GM18505 (cell line): Measurements from ENCODE around the gene HSD17B8.

Experiments
- ATAC-seq: cut with Tn5 transposase; IDR thresholded peaks from one replicate; pipeline ENCODE4 v1.9.1; 2021; ENCODE audit not compliant: unreplicated experiment
- POLR2A ChIP-seq: IDR thresholded peaks from 4 replicates; pipeline ENCODE4 v1.6.1; 2011; ENCODE audit warnings: borderline replicate concordance; ENCODE audit not compliant: insufficient read depth, insufficient read length; ENCODE audit errors: extremely low read depth

The HSD17B8 gene

GRCh38 chr6:33200219-33201146 lies 4.0 kb upstream of the HSD17B8 start, which contains the start of the genes RXRB and SLC39A7:
TSS of gene RXRB (minus strand) at chr6:33200665. CDS start at chr6:33200476, 189 bp downstream.
TSS of gene SLC39A7 (plus strand) at chr6:33200867. CDS start at chr6:33201246, 379 bp downstream.
- ATAC-seq = peak; percentile 46
- TF ChIP-seq POLR2A = peak; percentile 90

DNA sequence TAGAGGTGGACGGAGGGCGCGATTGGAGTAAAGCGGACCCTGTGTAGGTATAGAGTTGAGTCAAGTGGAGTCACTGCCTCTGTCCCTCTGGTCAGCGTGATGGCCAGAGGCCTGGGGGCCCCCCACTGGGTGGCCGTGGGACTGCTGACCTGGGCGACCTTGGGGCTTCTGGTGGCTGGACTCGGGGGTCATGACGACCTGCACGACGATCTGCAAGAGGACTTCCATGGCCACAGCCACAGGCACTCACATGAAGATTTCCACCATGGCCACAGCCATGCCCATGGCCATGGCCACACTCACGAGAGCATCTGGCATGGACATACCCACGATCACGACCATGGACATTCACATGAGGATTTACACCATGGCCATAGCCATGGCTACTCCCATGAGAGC lies 3.3 kb upstream of the HSD17B8 start:
- no peak for ATAC-seq
- TF ChIP-seq POLR2A = no peak

DNA sequence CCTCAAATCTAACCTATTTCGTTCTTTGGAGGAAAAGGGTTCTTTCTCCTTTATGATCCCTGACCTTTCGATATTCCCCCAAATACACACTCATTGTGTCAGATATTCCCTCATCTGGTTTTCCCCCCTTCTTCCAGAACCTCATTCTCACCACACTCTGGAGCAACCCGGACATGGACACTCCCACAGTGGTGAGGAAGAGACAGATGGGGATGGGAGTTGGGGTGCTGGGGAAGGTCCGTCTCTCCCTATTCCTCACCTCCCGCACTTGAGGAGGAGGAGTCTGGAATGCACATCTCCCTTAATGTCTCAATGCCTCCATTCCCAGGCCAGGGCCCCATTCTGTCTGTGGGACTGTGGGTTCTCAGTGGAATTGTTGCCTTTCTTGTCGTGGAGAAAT lies 2.5 kb upstream of the HSD17B8 start:
- ATAC-seq = no peak
- no peak for TF ChIP-seq POLR2A

- ATAC-seq = no peak
- TF ChIP-seq POLR2A = no peak
These were observed 1.7 kb upstream of the HSD17B8 start for GRCh38 chr6:33202799-33203198.

DNA sequence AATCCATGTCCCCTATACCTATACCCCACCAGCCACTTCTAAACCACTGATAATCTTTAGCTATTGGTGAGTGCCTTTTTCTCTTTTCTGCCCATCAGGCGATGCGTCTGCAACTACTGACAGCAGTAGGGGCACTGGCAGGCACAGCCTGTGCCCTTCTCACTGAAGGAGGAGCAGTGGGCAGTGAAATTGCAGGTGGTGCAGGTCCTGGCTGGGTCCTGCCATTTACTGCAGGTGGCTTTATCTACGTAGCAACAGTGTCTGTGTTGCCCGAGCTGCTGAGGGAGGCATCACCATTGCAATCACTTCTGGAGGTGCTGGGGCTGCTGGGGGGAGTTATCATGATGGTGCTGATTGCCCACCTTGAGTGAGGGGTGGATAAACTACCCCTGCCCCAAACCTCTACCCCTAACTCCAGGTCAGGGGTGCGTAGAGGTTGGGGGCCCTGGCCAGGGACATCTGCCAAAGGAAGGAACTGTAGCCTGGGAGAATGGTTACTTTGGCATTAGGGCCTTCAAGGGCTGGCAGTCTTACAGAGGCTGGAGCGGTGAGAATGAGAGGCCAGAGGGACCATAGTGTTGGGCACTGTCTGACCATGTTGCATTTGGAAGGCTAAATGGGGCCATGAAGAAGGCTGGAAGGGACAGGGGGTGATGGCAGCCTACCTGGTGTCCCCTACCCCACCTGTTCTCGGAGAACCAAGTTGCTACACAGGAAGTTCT lies 851 bp upstream of the HSD17B8 start:
- ATAC-seq = no peak
- TF ChIP-seq POLR2A = no peak

GRCh38 chr6:33204165-33204414 lies 365 bp upstream of the HSD17B8 start:
- ATAC-seq = no peak
- TF ChIP-seq POLR2A = no peak

DNA sequence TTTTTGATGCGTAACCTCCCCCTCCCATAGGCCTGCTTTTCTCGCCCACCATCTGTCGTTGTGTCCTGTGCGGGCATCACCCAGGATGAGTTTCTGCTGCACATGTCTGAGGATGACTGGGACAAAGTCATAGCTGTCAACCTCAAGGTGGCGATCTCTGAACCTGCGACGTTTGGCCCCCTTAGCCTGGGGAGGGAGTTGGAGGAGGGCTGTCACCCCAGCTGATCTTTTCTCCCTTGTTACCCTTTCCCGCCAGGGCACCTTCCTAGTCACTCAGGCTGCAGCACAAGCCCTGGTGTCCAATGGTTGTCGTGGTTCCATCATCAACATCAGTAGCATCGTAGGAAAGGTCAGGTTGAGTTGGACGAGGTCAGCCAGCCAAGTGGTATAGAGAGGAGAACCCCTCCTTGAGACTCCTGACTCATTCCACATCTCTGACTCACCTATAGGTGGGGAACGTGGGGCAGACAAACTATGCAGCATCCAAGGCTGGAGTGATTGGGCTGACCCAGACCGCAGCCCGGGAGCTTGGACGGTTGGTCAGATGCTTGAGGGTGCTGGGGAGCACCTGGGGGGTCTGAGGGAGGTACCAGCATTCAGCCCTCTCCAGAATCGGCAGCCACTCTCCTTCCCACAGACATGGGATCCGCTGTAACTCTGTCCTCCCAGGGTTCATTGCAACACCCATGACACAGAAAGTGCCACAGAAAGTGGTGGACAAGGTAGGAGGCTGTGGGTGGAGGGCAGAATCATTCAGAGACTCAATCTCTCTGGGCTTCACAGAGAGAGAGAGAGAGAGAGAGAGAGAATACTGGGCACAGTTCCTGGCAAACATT lies 954 bp downstream of the HSD17B8 start:
- no peak for ATAC-seq
- TF ChIP-seq POLR2A = no peak

DNA sequence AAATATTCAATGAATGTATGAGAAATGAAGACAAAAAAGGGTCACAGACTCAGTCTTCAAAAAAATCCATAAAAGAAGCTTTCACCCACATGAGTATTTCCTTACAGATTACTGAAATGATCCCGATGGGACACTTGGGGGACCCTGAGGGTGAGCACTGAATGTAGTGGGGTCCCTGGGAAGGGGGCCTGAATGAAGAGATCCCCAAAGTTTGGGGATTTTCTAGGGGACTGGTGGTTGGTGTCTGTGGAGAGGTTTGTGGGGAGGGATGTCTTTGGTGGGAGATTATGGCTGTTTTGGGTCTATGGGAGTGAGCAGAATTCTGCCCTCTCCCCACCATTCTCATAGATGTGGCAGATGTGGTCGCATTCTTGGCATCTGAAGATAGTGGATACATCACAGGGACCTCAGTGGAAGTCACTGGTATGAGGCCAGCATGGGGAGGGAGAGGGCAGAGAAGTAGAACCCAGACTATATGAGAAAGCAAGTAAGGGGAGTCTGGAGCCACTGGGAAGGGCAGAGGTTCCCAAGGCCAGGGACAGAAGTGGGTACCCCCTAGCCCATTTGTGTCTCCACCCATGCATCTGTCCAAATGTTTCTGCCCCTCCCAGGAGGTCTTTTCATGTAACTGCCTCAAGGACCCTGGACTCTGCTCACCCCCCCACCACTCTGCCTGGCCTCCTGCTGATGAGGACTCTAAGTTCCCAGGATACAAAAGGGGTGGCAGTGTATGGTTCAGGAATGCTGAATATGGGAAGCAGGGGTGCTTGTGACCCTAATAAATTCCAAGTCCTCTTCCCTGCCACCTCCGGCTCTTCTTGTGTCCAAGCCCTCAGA lies 1.8 kb downstream of the HSD17B8 start:
- TF ChIP-seq POLR2A = no peak
- no peak for ATAC-seq

GRCh38 chr6:33206864-33207551 lies 2.6 kb downstream of the HSD17B8 start:
- TF ChIP-seq POLR2A = no peak
- ATAC-seq = no peak

DNA sequence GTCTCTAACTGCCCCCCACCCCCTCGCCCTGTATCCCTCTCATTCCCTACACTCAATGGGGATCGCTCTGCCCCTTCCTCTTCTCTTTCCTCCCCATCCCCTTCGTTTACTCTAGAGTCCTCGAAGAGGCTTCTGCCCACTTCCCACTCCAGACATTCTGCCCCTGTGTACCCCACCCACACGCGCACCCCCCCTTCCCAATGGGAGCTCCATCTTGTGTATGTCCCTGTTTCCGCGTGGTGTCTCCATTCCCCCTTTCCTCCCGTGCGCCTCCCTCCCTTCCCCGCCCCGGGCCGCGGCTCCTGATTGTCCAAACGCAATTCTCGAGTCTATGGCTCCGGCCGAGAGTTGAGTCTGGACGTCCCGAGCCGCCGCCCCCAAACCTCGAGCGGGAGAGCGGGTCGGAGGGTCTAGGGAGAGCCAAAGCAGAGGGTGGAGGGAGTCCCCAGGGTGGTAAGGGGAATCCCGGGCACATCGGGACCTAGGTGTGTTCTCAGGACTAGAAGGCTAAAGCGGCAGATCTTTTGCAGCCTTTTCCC lies 3.2 kb downstream of the HSD17B8 start:
- no peak for ATAC-seq

GRCh38 chr6:33208091-33208967 lies 3.9 kb downstream of the HSD17B8 start, which contains the start of gene RING1:
TSS of gene RING1 (plus strand) at chr6:33208500. CDS start at chr6:33208823, 323 bp downstream.
- TF ChIP-seq POLR2A = peak; percentile 96
- ATAC-seq = peak; percentile 50

More for the DNA sequence above, 3.2 kb downstream of the HSD17B8 start:
- no peak for TF ChIP-seq POLR2A
